Panc1 (cell line): ENCODE measurements around the gene KCNH1.

Experiments
- POLR2AphosphoS5 ChIP-seq: IDR thresholded peaks from 2 replicates; pipeline ENCODE4 v1.6.1; 2012; ENCODE audit warnings: mild to moderate bottlenecking, low read depth, low read length, moderate library complexity
- SIN3A ChIP-seq: IDR thresholded peaks from 2 replicates; pipeline ENCODE4 v1.6.1; 2012; ENCODE audit warnings: low read depth, mild to moderate bottlenecking, low read length, moderate library complexity, borderline replicate concordance; ENCODE audit not compliant: insufficient read depth
- TCF7L2 ChIP-seq: IDR thresholded peaks from 2 replicates; pipeline ENCODE4 v1.6.1; 2011; ENCODE audit warnings: mild to moderate bottlenecking, low read depth, low read length, inconsistent platforms
- TF ChIP-seq, protein P1 (sequence below): fragments of 450-650 bp; IDR thresholded peaks from 2 replicates; pipeline ENCODE4 v1.5.1; 2017; ENCODE audit warnings: mild to moderate bottlenecking
- TF ChIP-seq, protein P2 (sequence below), 2 experiments: IDR thresholded peaks; 2 replicates each; pipeline ENCODE4 v1.6.1; 2011 to 2012; ENCODE audit warnings: low read depth in 2 of 2, control low read depth in 1 of 2, low read length in 1 of 2, mild to moderate bottlenecking in 1 of 2, moderate library complexity in 1 of 2; ENCODE audit not compliant: insufficient read depth in 1 of 2

DNA sequence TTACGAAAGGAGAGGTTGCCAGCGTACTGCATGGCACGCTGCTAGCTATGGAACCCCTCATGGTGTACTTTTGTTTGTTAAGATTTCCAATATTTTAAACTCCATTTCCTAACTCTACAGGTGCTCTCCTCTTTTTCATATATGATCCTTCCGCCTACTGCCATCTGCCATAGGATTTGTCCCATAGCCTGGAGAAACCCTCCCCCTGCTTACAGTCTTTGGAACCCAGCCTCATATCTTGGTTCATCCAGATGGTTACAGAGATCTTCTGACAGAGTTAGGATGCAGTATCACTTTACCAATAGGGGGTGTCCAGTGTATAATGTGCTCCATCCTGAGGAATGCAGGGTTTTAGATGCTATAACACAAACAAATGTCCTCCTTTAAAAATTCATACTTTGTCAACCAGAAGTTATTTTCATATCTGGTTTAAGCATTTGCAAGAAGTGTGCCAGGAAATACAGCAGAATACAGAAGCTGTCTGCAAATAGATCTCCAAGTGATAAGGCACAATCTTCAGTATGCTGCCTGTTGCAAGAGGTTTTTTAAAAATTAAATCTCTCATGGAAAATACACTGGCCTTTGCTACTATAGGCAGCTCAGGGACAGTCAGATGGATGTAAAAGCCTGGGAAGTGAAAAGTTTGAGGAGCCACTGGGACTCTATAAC lies 377.8 kb downstream of the KCNH1 start:
- no peak for TF ChIP-seq TCF7L2
- TF ChIP-seq, protein P1, sequence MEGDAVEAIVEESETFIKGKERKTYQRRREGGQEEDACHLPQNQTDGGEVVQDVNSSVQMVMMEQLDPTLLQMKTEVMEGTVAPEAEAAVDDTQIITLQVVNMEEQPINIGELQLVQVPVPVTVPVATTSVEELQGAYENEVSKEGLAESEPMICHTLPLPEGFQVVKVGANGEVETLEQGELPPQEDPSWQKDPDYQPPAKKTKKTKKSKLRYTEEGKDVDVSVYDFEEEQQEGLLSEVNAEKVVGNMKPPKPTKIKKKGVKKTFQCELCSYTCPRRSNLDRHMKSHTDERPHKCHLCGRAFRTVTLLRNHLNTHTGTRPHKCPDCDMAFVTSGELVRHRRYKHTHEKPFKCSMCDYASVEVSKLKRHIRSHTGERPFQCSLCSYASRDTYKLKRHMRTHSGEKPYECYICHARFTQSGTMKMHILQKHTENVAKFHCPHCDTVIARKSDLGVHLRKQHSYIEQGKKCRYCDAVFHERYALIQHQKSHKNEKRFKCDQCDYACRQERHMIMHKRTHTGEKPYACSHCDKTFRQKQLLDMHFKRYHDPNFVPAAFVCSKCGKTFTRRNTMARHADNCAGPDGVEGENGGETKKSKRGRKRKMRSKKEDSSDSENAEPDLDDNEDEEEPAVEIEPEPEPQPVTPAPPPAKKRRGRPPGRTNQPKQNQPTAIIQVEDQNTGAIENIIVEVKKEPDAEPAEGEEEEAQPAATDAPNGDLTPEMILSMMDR: no peak
- no peak for TF ChIP-seq POLR2AphosphoS5
- no peak for TF ChIP-seq SIN3A
- TF ChIP-seq, protein P2, sequence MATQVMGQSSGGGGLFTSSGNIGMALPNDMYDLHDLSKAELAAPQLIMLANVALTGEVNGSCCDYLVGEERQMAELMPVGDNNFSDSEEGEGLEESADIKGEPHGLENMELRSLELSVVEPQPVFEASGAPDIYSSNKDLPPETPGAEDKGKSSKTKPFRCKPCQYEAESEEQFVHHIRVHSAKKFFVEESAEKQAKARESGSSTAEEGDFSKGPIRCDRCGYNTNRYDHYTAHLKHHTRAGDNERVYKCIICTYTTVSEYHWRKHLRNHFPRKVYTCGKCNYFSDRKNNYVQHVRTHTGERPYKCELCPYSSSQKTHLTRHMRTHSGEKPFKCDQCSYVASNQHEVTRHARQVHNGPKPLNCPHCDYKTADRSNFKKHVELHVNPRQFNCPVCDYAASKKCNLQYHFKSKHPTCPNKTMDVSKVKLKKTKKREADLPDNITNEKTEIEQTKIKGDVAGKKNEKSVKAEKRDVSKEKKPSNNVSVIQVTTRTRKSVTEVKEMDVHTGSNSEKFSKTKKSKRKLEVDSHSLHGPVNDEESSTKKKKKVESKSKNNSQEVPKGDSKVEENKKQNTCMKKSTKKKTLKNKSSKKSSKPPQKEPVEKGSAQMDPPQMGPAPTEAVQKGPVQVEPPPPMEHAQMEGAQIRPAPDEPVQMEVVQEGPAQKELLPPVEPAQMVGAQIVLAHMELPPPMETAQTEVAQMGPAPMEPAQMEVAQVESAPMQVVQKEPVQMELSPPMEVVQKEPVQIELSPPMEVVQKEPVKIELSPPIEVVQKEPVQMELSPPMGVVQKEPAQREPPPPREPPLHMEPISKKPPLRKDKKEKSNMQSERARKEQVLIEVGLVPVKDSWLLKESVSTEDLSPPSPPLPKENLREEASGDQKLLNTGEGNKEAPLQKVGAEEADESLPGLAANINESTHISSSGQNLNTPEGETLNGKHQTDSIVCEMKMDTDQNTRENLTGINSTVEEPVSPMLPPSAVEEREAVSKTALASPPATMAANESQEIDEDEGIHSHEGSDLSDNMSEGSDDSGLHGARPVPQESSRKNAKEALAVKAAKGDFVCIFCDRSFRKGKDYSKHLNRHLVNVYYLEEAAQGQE (IDR thresholded peaks at IDR 0.05; ENCODE audit: insufficient read depth in 1 of 2, low read depth in 2 of 2, low read length in 1 of 2): no peak
